PFSK-1 (cell line): ENCODE results near the gene NUDC.

ENCODE experiments used
- POLR2AphosphoS5 ChIP-seq: IDR thresholded peaks from 2 replicates; pipeline ENCODE4 v1.6.1; 2012; ENCODE audit warnings: low read depth, mild to moderate bottlenecking, control low read depth, low read length, moderate library complexity
- REST ChIP-seq, 2 experiments: IDR thresholded peaks; 2 replicates each; pipeline versions ENCODE4 v1.6.1 to v1.8.0; 2011 to 2012; ENCODE audit warnings: low read depth in 2 of 2, low read length in 2 of 2, control low read depth in 1 of 2, inconsistent platforms in 1 of 2, mild to moderate bottlenecking in 1 of 2, moderate library complexity in 1 of 2; ENCODE audit not compliant: insufficient read depth in 1 of 2
- SIN3A ChIP-seq: IDR thresholded peaks from 2 replicates; pipeline ENCODE4 v1.6.1; 2012; ENCODE audit warnings: mild to moderate bottlenecking, low read length, moderate library complexity, borderline replicate concordance; ENCODE audit not compliant: insufficient read depth
- TAF1 ChIP-seq: IDR thresholded peaks from 2 replicates; pipeline ENCODE4 v1.6.1; 2012; ENCODE audit warnings: low read length, control low read depth, borderline replicate concordance; ENCODE audit not compliant: insufficient read depth

GRCh38 chr1:26983863-26984262 is 62.3 kb downstream of the NUDC start:
- no peak for TF ChIP-seq REST (IDR thresholded peaks at IDR 0.05; ENCODE audit: insufficient read depth in 1 of 2, low read depth in 2 of 2, low read length in 2 of 2)
- no peak for TF ChIP-seq SIN3A
- no peak for TF ChIP-seq POLR2AphosphoS5
- no peak for TF ChIP-seq TAF1
